GM23338 (cell line): Measurements from ENCODE around the gene RAD51B. TPM values are rescaled to one million over a fixed set of nuclear protein-coding genes. Genes with fewer than 3 reads are reported as not detected.

Experiments
- ATAC-seq: fragments of 200-7000 bp; cut with Tn5 transposase; 3 replicates; pipeline ENCODE4 v1.9.1; 2020
- DNase-seq: peaks from one replicate; pipeline ENCODE4 v3.0.0-alpha.2; 2015; ENCODE audit warnings: low spot score
- H2AFZ ChIP-seq: fragments of 200-600 bp; sonication (generic); 2 replicates; pipeline ENCODE4 v1.8.0; 2016; ENCODE audit warnings: antibody characterized with exemption, mild to moderate bottlenecking, moderate library complexity
- H3F3A ChIP-seq: fragments of 200-600 bp; sonication (generic); replicated peaks from 2 replicates; pipeline ENCODE4 v1.8.0; 2017; ENCODE audit warnings: antibody characterized with exemption, mixed run types, low read depth
- H3K27ac ChIP-seq: fragments of 200-600 bp; sonication (generic); 2 replicates; pipeline ENCODE4 v1.6.1; 2016; ENCODE audit warnings: low read depth
- H3K27me3 ChIP-seq: fragments of 200-600 bp; sonication (generic); 2 replicates; pipeline ENCODE4 v1.8.0; 2016; ENCODE audit warnings: mild to moderate bottlenecking, mixed run types, moderate library complexity; ENCODE audit not compliant: insufficient read depth
- H3K36me3 ChIP-seq: fragments of 200-600 bp; sonication (generic); 2 replicates; pipeline ENCODE4 v1.8.0; 2016; ENCODE audit warnings: mild to moderate bottlenecking; ENCODE audit not compliant: insufficient read depth
- H3K4me1 ChIP-seq: fragments of 200-600 bp; sonication (generic); 2 replicates; pipeline ENCODE4 v1.8.0; 2016; ENCODE audit warnings: mild to moderate bottlenecking, moderate library complexity; ENCODE audit not compliant: insufficient read depth
- H3K4me2 ChIP-seq: fragments of 200-600 bp; sonication (generic); 2 replicates; pipeline ENCODE4 v1.7.1; 2017; ENCODE audit warnings: mixed run types
- H3K4me3 ChIP-seq: fragments of 200-600 bp; sonication (generic); 2 replicates; pipeline ENCODE4 v1.6.1; 2016; ENCODE audit warnings: mixed run types
- H3K79me2 ChIP-seq: fragments of 200-600 bp; sonication (generic); replicated peaks from 2 replicates; pipeline ENCODE4 v1.8.0; 2017; ENCODE audit warnings: mild to moderate bottlenecking; ENCODE audit not compliant: insufficient read depth
- H3K9me2 ChIP-seq: fragments of 200-600 bp; sonication (generic); 2 replicates; pipeline ENCODE4 v1.8.0; 2017; ENCODE audit not compliant: insufficient read depth
- H4K20me1 ChIP-seq: fragments of 200-600 bp; sonication (generic); replicated peaks from 2 replicates; pipeline ENCODE4 v1.8.0; 2017; ENCODE audit warnings: mild to moderate bottlenecking; ENCODE audit not compliant: insufficient read depth
- H3K27ac Mint-ChIP-seq: 2 replicates; pipeline ENCODE4 v1.8.0; 2020; ENCODE audit warnings: inconsistent platforms, mild to moderate bottlenecking, moderate library complexity, mixed read lengths
- H3K27me3 Mint-ChIP-seq: 3 replicates; pipeline ENCODE4 v1.8.0; 2022; ENCODE audit warnings: low read depth, mild to moderate bottlenecking, moderate library complexity, mixed read lengths, inconsistent platforms; ENCODE audit not compliant: insufficient read depth, poor library complexity
- H3K36me3 Mint-ChIP-seq: 3 replicates; pipeline ENCODE4 v1.8.0; 2021; ENCODE audit warnings: low read depth, mild to moderate bottlenecking, inconsistent platforms, moderate library complexity, mixed read lengths
- H3K4me1 Mint-ChIP-seq: 3 replicates; pipeline ENCODE4 v1.8.0; 2020; ENCODE audit warnings: mild to moderate bottlenecking, inconsistent platforms, mixed read lengths
- H3K4me3 Mint-ChIP-seq: 3 replicates; pipeline ENCODE4 v1.8.0; 2021; ENCODE audit warnings: moderate library complexity, mild to moderate bottlenecking, inconsistent platforms, mixed read lengths
- H3K9me3 Mint-ChIP-seq: 3 replicates; pipeline ENCODE4 v1.8.0; 2020; ENCODE audit warnings: moderate library complexity, mild to moderate bottlenecking, inconsistent platforms, mixed read lengths
- EZH2 ChIP-seq: fragments of 200-600 bp; sonication (generic); IDR thresholded peaks from one replicate; pipeline ENCODE4 v1.8.0; 2017; ENCODE audit warnings: antibody characterized with exemption, mild to moderate bottlenecking, low read depth; ENCODE audit not compliant: unreplicated experiment
- EZH2phosphoT487 ChIP-seq: fragments of 200-600 bp; sonication (generic); IDR thresholded peaks from one replicate; pipeline ENCODE4 v1.8.1; 2018; ENCODE audit warnings: antibody characterized with exemption; ENCODE audit not compliant: unreplicated experiment
- JUNB ChIP-seq: IDR thresholded peaks from one replicate; pipeline ENCODE4 v1.6.1; 2016; ENCODE audit warnings: antibody characterized with exemption; ENCODE audit not compliant: unreplicated experiment
- NANOG ChIP-seq: IDR thresholded peaks from 2 replicates; pipeline ENCODE4 v1.6.1; 2016; ENCODE audit warnings: antibody characterized with exemption, borderline replicate concordance
- STAT1 ChIP-seq: IDR thresholded peaks from one replicate; pipeline ENCODE4 v1.6.1; 2016; ENCODE audit warnings: antibody characterized with exemption; ENCODE audit not compliant: unreplicated experiment
- ZNF114 ChIP-seq: fragments of 250-450 bp; sonication (Bioruptor Pico); IDR thresholded peaks from 2 replicates; pipeline ENCODE4 v1.5.0; 2020; ENCODE audit warnings: mild to moderate bottlenecking, moderate library complexity
- ZNF331 ChIP-seq: fragments of 250-450 bp; sonication (Bioruptor Pico); IDR thresholded peaks from 2 replicates; pipeline ENCODE4 v1.5.0; 2020; ENCODE audit warnings: low read depth, mild to moderate bottlenecking, moderate library complexity
- polyA plus RNA-seq: library from polyadenylated mRNA; unstranded; fragments of >200 nt; fragmentation: Nextera tagmentation; extraction: Ambion mirVana; gene quantifications from 2 replicates; pipeline ENCODE4 v1.2.1, GENCODE V29; 2016
- total RNA-seq: library from RNA; depleted of rRNA; stranded (reverse); fragments of >200 nt; shearing (Covaris generic); gene quantifications from 2 replicates; pipeline ENCODE4 v1.2.3, GENCODE V29; 2014
- TF ChIP-seq, protein P1 (sequence below), 2 experiments: fragments of 200-600 bp in 1 of 2; sonication (generic) in 1 of 2; conservative IDR thresholded peaks; 2 replicates each; pipeline versions ENCODE4 v1.5.1 to v1.6.1; 2016 to 2017; ENCODE audit warnings: antibody characterized with exemption in 2 of 2, low read depth in 2 of 2, mild to moderate bottlenecking in 2 of 2, moderate library complexity in 1 of 2
- TF ChIP-seq, protein P2 (sequence below): IDR thresholded peaks from 2 replicates; pipeline ENCODE4 v1.6.1; 2016; ENCODE audit warnings: antibody characterized with exemption
- TF ChIP-seq, protein P3 (sequence below): IDR thresholded peaks from one replicate; pipeline ENCODE4 v1.6.1; 2018; ENCODE audit warnings: antibody characterized with exemption; ENCODE audit not compliant: unreplicated experiment

Gene RAD51B
- total and polyA plus RNA-seq, 2 experiments from 2014 or later, result 15.7 to 29.1 TPM

DNA sequence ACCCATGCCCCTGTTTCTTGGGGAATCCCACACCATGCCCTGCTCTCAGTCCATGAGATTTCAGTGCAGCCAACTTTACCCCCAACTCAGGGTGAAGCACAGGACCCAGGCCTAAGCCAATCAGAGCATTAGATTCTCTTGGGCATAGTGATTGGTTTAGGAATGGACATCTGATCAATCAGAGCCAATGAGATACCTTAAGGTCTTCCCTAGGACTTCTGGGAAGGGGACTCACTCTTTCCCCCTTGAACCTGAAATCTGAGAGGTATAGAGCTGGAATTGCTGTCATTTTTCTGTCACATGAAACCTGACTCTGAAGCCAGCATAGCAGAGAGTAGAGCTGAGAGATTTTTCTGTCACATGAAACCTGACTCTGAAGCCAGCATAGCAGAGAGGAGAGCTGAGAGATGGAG lies 846.2 kb downstream of the RAD51B start:
- no peaks in the 10 kb centered on the region for H3K36me3 Mint-ChIP-seq
- H2AFZ ChIP-seq, result no peak overlapping the region
- H3K79me2 ChIP-seq, result no peaks in the 10 kb centered on the region
- peaks cover 16% of the 10 kb centered on the region for H3K4me1 Mint-ChIP-seq
- TF ChIP-seq, protein P1, sequence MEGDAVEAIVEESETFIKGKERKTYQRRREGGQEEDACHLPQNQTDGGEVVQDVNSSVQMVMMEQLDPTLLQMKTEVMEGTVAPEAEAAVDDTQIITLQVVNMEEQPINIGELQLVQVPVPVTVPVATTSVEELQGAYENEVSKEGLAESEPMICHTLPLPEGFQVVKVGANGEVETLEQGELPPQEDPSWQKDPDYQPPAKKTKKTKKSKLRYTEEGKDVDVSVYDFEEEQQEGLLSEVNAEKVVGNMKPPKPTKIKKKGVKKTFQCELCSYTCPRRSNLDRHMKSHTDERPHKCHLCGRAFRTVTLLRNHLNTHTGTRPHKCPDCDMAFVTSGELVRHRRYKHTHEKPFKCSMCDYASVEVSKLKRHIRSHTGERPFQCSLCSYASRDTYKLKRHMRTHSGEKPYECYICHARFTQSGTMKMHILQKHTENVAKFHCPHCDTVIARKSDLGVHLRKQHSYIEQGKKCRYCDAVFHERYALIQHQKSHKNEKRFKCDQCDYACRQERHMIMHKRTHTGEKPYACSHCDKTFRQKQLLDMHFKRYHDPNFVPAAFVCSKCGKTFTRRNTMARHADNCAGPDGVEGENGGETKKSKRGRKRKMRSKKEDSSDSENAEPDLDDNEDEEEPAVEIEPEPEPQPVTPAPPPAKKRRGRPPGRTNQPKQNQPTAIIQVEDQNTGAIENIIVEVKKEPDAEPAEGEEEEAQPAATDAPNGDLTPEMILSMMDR (conservative IDR thresholded peaks at IDR 0.05; ENCODE audit: low read depth in 2 of 2), result no peak
- no peak for ATAC-seq
- no peaks in the 10 kb centered on the region for H3K9me3 Mint-ChIP-seq
- H3K4me2 ChIP-seq, result no peak overlapping the region
- no peaks in the 10 kb centered on the region for H3K4me1 ChIP-seq
- no peaks in the 10 kb centered on the region for H3F3A ChIP-seq
- peaks cover 4% of the 10 kb centered on the region for H3K27me3 Mint-ChIP-seq
- no peak for DNase-seq
- H3K27me3 ChIP-seq, result no peaks in the 10 kb centered on the region
- no peak overlapping the region for H3K4me3 ChIP-seq
- H3K9me2 ChIP-seq, result peaks cover 9% of the 10 kb centered on the region; the same call in 1 of the 2 replicates
- no peak overlapping the region for H3K27ac ChIP-seq
- no peak overlapping the region for H3K4me3 Mint-ChIP-seq
- no peak overlapping the region for H3K27ac Mint-ChIP-seq
- H3K36me3 ChIP-seq, result no peaks in the 10 kb centered on the region
- no peaks in the 10 kb centered on the region for H4K20me1 ChIP-seq

DNA sequence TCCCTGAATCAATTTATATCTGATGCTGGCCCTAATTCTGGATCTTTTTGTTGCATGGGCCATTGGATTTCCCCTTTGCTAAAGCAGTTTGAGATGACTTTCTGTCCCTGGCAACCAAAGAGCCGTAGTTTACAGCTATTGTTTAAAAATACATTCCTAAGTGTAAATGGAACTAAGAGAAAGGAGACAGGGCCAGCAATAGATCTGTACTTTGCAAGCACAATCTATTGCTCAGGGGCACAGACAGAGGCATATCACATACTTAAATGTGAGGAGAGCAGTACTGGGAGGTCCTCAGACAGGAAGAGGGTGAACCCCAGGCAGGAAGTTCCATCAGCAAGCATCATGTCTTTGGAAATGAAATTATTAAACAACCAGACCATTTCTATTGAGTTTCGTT lies 846.7 kb downstream of the RAD51B start:
- H3K4me3 ChIP-seq, result no peak overlapping the region
- TF ChIP-seq, protein P2, sequence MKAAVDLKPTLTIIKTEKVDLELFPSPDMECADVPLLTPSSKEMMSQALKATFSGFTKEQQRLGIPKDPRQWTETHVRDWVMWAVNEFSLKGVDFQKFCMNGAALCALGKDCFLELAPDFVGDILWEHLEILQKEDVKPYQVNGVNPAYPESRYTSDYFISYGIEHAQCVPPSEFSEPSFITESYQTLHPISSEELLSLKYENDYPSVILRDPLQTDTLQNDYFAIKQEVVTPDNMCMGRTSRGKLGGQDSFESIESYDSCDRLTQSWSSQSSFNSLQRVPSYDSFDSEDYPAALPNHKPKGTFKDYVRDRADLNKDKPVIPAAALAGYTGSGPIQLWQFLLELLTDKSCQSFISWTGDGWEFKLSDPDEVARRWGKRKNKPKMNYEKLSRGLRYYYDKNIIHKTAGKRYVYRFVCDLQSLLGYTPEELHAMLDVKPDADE, result no peak
- TF ChIP-seq ZNF114 (CRISPR knock-in tag), result no peak
- Mint-ChIP-seq H3K4me3 (no peak overlapping the region), H3K4me1 (peaks cover 16% of the 10 kb centered on the region), H3K27ac (no peak overlapping the region), H3K27me3 (peaks cover 4% of the 10 kb centered on the region), H3K9me3 (no peaks in the 10 kb centered on the region), H3K36me3 (no peaks in the 10 kb centered on the region)
- ATAC-seq (no peak), DNase-seq (no peak)
- no peaks in the 10 kb centered on the region for H3K36me3 ChIP-seq
- no peaks in the 10 kb centered on the region for H4K20me1 ChIP-seq
- no peaks in the 10 kb centered on the region for H3K27me3 ChIP-seq
- H3K79me2 ChIP-seq, result no peaks in the 10 kb centered on the region
- no peaks in the 10 kb centered on the region for H3F3A ChIP-seq
- H3K4me1 ChIP-seq, result no peaks in the 10 kb centered on the region
- H3K27ac ChIP-seq, result no peak overlapping the region
- peaks cover 11% of the 10 kb centered on the region; the same call in 1 of the 2 replicates for H3K9me2 ChIP-seq
- no peak overlapping the region for H2AFZ ChIP-seq
- no peak overlapping the region for H3K4me2 ChIP-seq

DNA sequence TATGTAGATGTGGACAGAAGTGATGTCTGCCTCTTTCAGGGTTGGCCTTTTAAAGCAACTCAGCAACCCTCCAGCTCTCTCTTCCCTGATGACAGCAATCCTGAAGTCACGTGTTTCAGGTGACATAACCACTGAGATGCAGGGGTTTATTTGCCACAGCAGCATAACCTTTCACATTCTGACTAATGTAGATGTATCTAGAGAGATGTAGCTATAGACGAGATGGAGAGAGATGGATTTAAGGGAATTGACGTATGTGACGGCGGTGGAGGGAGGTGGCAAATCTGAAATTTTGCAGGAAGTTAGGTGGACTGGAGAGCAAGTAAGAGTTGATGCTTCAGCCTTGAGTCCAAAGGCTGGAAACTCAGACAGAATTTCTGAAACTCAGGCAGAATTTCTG lies 847.3 kb downstream of the RAD51B start:
- Histone ChIP-seq H4K20me1 (no peaks in the 10 kb centered on the region), H3K79me2 (no peaks in the 10 kb centered on the region), H3K27ac (no peak overlapping the region), H3K27me3 (no peaks in the 10 kb centered on the region), H3K4me2 (no peak overlapping the region), H3K36me3 (no peaks in the 10 kb centered on the region), H3K4me1 (no peaks in the 10 kb centered on the region), H3K9me2 (peaks cover 11% of the 10 kb centered on the region; the same call in 1 of the 2 replicates), H3F3A (no peaks in the 10 kb centered on the region), H2AFZ (no peak overlapping the region), H3K4me3 (no peak overlapping the region)
- DNase-seq (no peak), ATAC-seq (no peak)
- Mint-ChIP-seq H3K4me1 (peaks cover 13% of the 10 kb centered on the region), H3K27ac (no peak overlapping the region), H3K27me3 (peaks cover 2% of the 10 kb centered on the region), H3K9me3 (no peaks in the 10 kb centered on the region), H3K36me3 (no peaks in the 10 kb centered on the region), H3K4me3 (no peak overlapping the region)
- TF ChIP-seq, protein P1 (conservative IDR thresholded peaks at IDR 0.05; ENCODE audit: low read depth in 2 of 2), result no peak
- no peak for TF ChIP-seq EZH2phosphoT487
- no peak for TF ChIP-seq ZNF331
- TF ChIP-seq EZH2, result no peak
- no peak for TF ChIP-seq ZNF114 (CRISPR knock-in tag)
- TF ChIP-seq, protein P3, sequence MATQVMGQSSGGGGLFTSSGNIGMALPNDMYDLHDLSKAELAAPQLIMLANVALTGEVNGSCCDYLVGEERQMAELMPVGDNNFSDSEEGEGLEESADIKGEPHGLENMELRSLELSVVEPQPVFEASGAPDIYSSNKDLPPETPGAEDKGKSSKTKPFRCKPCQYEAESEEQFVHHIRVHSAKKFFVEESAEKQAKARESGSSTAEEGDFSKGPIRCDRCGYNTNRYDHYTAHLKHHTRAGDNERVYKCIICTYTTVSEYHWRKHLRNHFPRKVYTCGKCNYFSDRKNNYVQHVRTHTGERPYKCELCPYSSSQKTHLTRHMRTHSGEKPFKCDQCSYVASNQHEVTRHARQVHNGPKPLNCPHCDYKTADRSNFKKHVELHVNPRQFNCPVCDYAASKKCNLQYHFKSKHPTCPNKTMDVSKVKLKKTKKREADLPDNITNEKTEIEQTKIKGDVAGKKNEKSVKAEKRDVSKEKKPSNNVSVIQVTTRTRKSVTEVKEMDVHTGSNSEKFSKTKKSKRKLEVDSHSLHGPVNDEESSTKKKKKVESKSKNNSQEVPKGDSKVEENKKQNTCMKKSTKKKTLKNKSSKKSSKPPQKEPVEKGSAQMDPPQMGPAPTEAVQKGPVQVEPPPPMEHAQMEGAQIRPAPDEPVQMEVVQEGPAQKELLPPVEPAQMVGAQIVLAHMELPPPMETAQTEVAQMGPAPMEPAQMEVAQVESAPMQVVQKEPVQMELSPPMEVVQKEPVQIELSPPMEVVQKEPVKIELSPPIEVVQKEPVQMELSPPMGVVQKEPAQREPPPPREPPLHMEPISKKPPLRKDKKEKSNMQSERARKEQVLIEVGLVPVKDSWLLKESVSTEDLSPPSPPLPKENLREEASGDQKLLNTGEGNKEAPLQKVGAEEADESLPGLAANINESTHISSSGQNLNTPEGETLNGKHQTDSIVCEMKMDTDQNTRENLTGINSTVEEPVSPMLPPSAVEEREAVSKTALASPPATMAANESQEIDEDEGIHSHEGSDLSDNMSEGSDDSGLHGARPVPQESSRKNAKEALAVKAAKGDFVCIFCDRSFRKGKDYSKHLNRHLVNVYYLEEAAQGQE, result no peak
- TF ChIP-seq JUNB, result no peak
- no peak for TF ChIP-seq NANOG
- TF ChIP-seq STAT1, result no peak
